H1 (cell line): ENCODE data around the gene DAAM1. TPM values are rescaled to one million over a fixed set of nuclear protein-coding genes. Genes with fewer than 3 reads are reported as not detected.

ENCODE experiments used
- CTCF ChIA-PET: fragments of 300-600 bp; sonication (Branson Sonifier 250); formaldehyde crosslinking; loops from one replicate; lab custom pipeline; 2021; ENCODE audit not compliant: partially characterized antibody; lab: Charles Lee
- POLR2A ChIA-PET: fragments of 300-600 bp; sonication (Branson Sonifier 250); formaldehyde crosslinking; loops from one replicate; lab custom pipeline; 2021; ENCODE audit warnings: inconsistent platforms; ENCODE audit not compliant: partially characterized antibody; lab: Charles Lee
- DNase-seq, 2 experiments: peaks; one replicate each; pipeline versions ENCODE4 v3.0.0 to v3.0.0-alpha.2; 2010 to 2022; ENCODE audit warnings: low spot score in 2 of 2, low read depth in 1 of 2, mixed read lengths in 1 of 2
- FAIRE-seq: peaks from 2 replicates; lab custom pipeline; 2011; peaks lifted over from hg19 to GRCh38; lab: Jason Lieb, UNC
- H2AFZ ChIP-seq: 2 replicates; pipeline ENCODE4 v1.8.1; 2012; ENCODE audit warnings: low read length, inconsistent platforms
- H2AK5ac ChIP-seq: 2 replicates; pipeline ENCODE4 v1.6.1; 2013; ENCODE audit warnings: low read depth, low read length
- H2BK120ac ChIP-seq: replicated peaks from 2 replicates; pipeline ENCODE3; 2013; ENCODE audit warnings: low read depth, low read length, inconsistent platforms
- H2BK12ac ChIP-seq: 2 replicates; pipeline ENCODE4 v1.6.1; 2013; ENCODE audit warnings: low read depth, low read length
- H2BK15ac ChIP-seq: 2 replicates; pipeline ENCODE4 v1.6.1; 2013; ENCODE audit warnings: low read length
- H2BK20ac ChIP-seq: 2 replicates; pipeline ENCODE4 v1.6.1; 2013; ENCODE audit warnings: low read length
- H2BK5ac ChIP-seq: 2 replicates; pipeline ENCODE4 v1.6.1; 2013; ENCODE audit warnings: low read depth, low read length
- H3K14ac ChIP-seq: 2 replicates; pipeline ENCODE4 v1.6.1; 2013; ENCODE audit warnings: inconsistent platforms; ENCODE audit not compliant: insufficient read length
- H3K18ac ChIP-seq: 2 replicates; pipeline ENCODE4 v1.6.1; 2013; ENCODE audit warnings: low read length; ENCODE audit errors: extremely low read depth
- H3K23ac ChIP-seq: 2 replicates; pipeline ENCODE4 v1.6.1; 2013; ENCODE audit warnings: inconsistent platforms; ENCODE audit not compliant: insufficient read length
- H3K23me2 ChIP-seq: 2 replicates; pipeline ENCODE4 v1.6.1; 2013; ENCODE audit warnings: low read depth, low read length
- H3K27ac ChIP-seq: 2 replicates; pipeline ENCODE4 v1.6.1; 2011; ENCODE audit warnings: low read depth, low read length, inconsistent platforms
- H3K27me3 ChIP-seq, 4 experiments: replicated peaks in 1 of 4; 1 replicate in 1 of 4; 2 replicates in 3 of 4; pipeline versions ENCODE4 v1.6.1 to v1.8.1; 2011 to 2013; ENCODE audit warnings: low read length in 3 of 4, mild to moderate bottlenecking in 3 of 4, inconsistent platforms in 2 of 4, mixed read lengths in 2 of 4, moderate library complexity in 1 of 4; ENCODE audit not compliant: control insufficient read depth in 3 of 4, insufficient read depth in 3 of 4; ENCODE audit errors: extremely low read depth in 1 of 4
- H3K36me3 ChIP-seq, 4 experiments: 2 replicates each; pipeline versions ENCODE4 v1.6.1 to v1.8.1; 2011 to 2013; ENCODE audit warnings: mild to moderate bottlenecking in 4 of 4, low read length in 3 of 4, moderate library complexity in 2 of 4, control low read depth in 1 of 4, inconsistent platforms in 1 of 4; ENCODE audit not compliant: insufficient read depth in 4 of 4, control insufficient read depth in 2 of 4
- H3K4ac ChIP-seq: replicated peaks from 2 replicates; pipeline ENCODE3; 2013; ENCODE audit warnings: low read length, low read depth, mixed read lengths, inconsistent platforms; ENCODE audit not compliant: insufficient read length
- H3K4me1 ChIP-seq, 4 experiments: replicated peaks in 1 of 4; 1 replicate in 1 of 4; 2 replicates in 3 of 4; pipeline versions ENCODE4 v1.6.1 to v1.8.1; 2011 to 2013; ENCODE audit warnings: low read length in 3 of 4, inconsistent platforms in 2 of 4, mixed read lengths in 1 of 4; ENCODE audit not compliant: insufficient read depth in 4 of 4, control insufficient read depth in 3 of 4
- H3K4me2 ChIP-seq, 2 experiments: 2 replicates each; pipeline versions ENCODE4 v1.6.1 to v1.8.1; 2011 to 2013; ENCODE audit warnings: low read depth in 2 of 2, low read length in 2 of 2, control low read depth in 1 of 2, inconsistent platforms in 1 of 2, mild to moderate bottlenecking in 1 of 2; ENCODE audit not compliant: insufficient read depth in 1 of 2
- H3K4me3 ChIP-seq, 4 experiments: fragments of 200-600, 300-600 bp in 1 of 4; sonication (generic), shearing (Covaris generic), sonication (Bioruptor Twin) in 1 of 4; 2 replicates each; pipeline versions ENCODE4 v1.5.1 to v1.8.1; 2011 to 2016; ENCODE audit warnings: low read length in 4 of 4, low read depth in 3 of 4, control low read depth in 2 of 4, inconsistent platforms in 2 of 4, mild to moderate bottlenecking in 2 of 4, mixed read lengths in 1 of 4, moderate library complexity in 1 of 4; ENCODE audit not compliant: insufficient read depth in 2 of 4; ENCODE audit errors: extremely low read depth in 1 of 4
- H3K56ac ChIP-seq: replicated peaks from 2 replicates; pipeline ENCODE3; 2013; ENCODE audit warnings: low read depth, mild to moderate bottlenecking, mixed read lengths, low read length, inconsistent platforms; ENCODE audit not compliant: insufficient read length
- H3K79me1 ChIP-seq: 2 replicates; pipeline ENCODE4 v1.6.1; 2013; ENCODE audit warnings: low read depth, low read length, control low read depth
- H3K79me2 ChIP-seq, 2 experiments: 2 replicates each; pipeline versions ENCODE4 v1.6.1 to v1.8.1; 2012 to 2013; ENCODE audit warnings: low read length in 2 of 2, mild to moderate bottlenecking in 2 of 2, inconsistent platforms in 1 of 2; ENCODE audit not compliant: insufficient read depth in 2 of 2, control insufficient read depth in 1 of 2
- H3K9ac ChIP-seq, 4 experiments: replicated peaks in 1 of 4; 1 replicate in 1 of 4; 2 replicates in 3 of 4; pipeline versions ENCODE4 v1.6.1 to v1.8.1; 2011 to 2013; ENCODE audit warnings: low read depth in 3 of 4, low read length in 3 of 4, control low read depth in 2 of 4, mild to moderate bottlenecking in 2 of 4, moderate library complexity in 2 of 4, inconsistent platforms in 1 of 4; ENCODE audit errors: extremely low read depth in 1 of 4
- H3K9me3 ChIP-seq, 2 experiments: 2 replicates each; pipeline versions ENCODE4 v1.6.1 to v1.8.1; 2012 to 2013; ENCODE audit warnings: mild to moderate bottlenecking in 2 of 2, moderate library complexity in 2 of 2, control low read depth in 1 of 2, inconsistent platforms in 1 of 2, low read depth in 1 of 2, low read length in 1 of 2, mixed read lengths in 1 of 2; ENCODE audit not compliant: insufficient read depth in 2 of 2
- H4K20me1 ChIP-seq, 2 experiments: replicated peaks in 1 of 2; 2 replicates each; pipeline versions ENCODE3 to v1.8.1; 2011 to 2013; ENCODE audit warnings: inconsistent platforms in 2 of 2, low read length in 2 of 2, mild to moderate bottlenecking in 1 of 2; ENCODE audit not compliant: insufficient read depth in 2 of 2, control insufficient read depth in 1 of 2
- H4K5ac ChIP-seq: 2 replicates; pipeline ENCODE4 v1.6.1; 2013; ENCODE audit warnings: low read length, low read depth, mixed read lengths, inconsistent platforms; ENCODE audit not compliant: insufficient read length
- H4K8ac ChIP-seq: 2 replicates; pipeline ENCODE4 v1.8.0; 2013; ENCODE audit warnings: mild to moderate bottlenecking, moderate library complexity, low read length, inconsistent platforms; ENCODE audit not compliant: insufficient read depth; ENCODE audit errors: extremely low read depth
- H4K91ac ChIP-seq: replicated peaks from 2 replicates; pipeline ENCODE3; 2013; ENCODE audit warnings: low read length, mixed read lengths, inconsistent platforms; ENCODE audit not compliant: insufficient read length
- EGR1 ChIP-seq: IDR thresholded peaks from 2 replicates; pipeline ENCODE4 v1.6.1; 2011; ENCODE audit warnings: low read depth, low read length, borderline replicate concordance
- MAFK ChIP-seq: IDR thresholded peaks from 2 replicates; pipeline ENCODE4 v1.6.1; 2012; ENCODE audit warnings: low read depth, mild to moderate bottlenecking, improper control_type of control experiment, low read length
- PHF8 ChIP-seq: fragments of 200-600 bp; sonication (generic); conservative IDR thresholded peaks from 2 replicates; pipeline ENCODE4 v1.7.1; 2012; ENCODE audit warnings: low read depth, mild to moderate bottlenecking, inconsistent platforms, low read length, moderate library complexity
- RAD21 ChIP-seq, 2 experiments: IDR thresholded peaks in 1 of 2; conservative IDR thresholded peaks in 1 of 2; 2 replicates each; pipeline ENCODE4 v1.6.1; 2011; ENCODE audit warnings: low read depth in 2 of 2, low read length in 2 of 2, improper control_type of control experiment in 1 of 2, inconsistent platforms in 1 of 2, mild to moderate bottlenecking in 1 of 2, moderate library complexity in 1 of 2
- SIX5 ChIP-seq: IDR thresholded peaks from 2 replicates; pipeline ENCODE4 v1.6.1; 2011; ENCODE audit warnings: mild to moderate bottlenecking, low read depth, low read length
- SP2 ChIP-seq: IDR thresholded peaks from 2 replicates; pipeline ENCODE4 v1.6.1; 2012; ENCODE audit warnings: mild to moderate bottlenecking, low read length, inconsistent platforms
- SUZ12 ChIP-seq: fragments of 200-600 bp; sonication (generic); IDR thresholded peaks from 2 replicates; pipeline ENCODE4 v1.6.1; 2012; ENCODE audit warnings: mild to moderate bottlenecking, inconsistent platforms, low read length, moderate library complexity, mixed read lengths
- WGBS, 2 experiments: shearing (Covaris generic) in 1 of 2; methylation state at CpG; one replicate each; pipeline versions ENCODE4 v1.1.6 to v1.1.7; 2013 to 2015; ENCODE audit warnings: low lambda C conversion rate in 2 of 2, mixed read lengths in 2 of 2, inconsistent platforms in 1 of 2, low coverage in 1 of 2, missing lambda C conversion rate in 1 of 2; ENCODE audit not compliant: insufficient replicate concordance in 2 of 2, insufficient coverage in 1 of 2, insufficient read length in 1 of 2; ENCODE audit errors: extremely low coverage in 1 of 2, missing lambda C conversion rate in 1 of 2; 5-methylcytosine and 5-hydroxymethylcytosine counted together
- polyA plus RNA-seq, 7 experiments: library from polyadenylated mRNA; depleted of rRNA in 3 of 7; stranded (reverse) in 5 of 7; unstranded in 2 of 7; fragments of >200 nt in 5 of 7; fragments of 200-250 nt in 2 of 7; gene quantifications; 1 replicate in 5 of 7; 2 replicates in 1 of 7; 4 replicates in 1 of 7; pipeline versions ENCODE4 v1.2.1 to v1.2.3, GENCODE V29; 2011 to 2013; ENCODE audit warnings: missing spikeins in 2 of 7, mixed read lengths in 2 of 7
- total RNA-seq: library from RNA; stranded (reverse); fragmentation: NEBNext Ultra II Directional; extraction: Animal tissue kit (Norgen Biotek cat#: 25700); gene quantifications from 2 replicates; pipeline ENCODE4 v1.2.1, GENCODE V29; 2021

Gene DAAM1
- total and polyA plus RNA-seq, 2 of the 8 experiments (the other 6 are each of a cell fraction or from before 2014, with no cell fraction given), result 5.0 to 44.9 TPM

GRCh38 chr14:59254911-59255545 lies 66.6 kb downstream of the DAAM1 start:
- Histone ChIP-seq H2AFZ (no peak overlapping the region), H2AK5ac (no peak overlapping the region), H3K36me3 (no peaks in the 10 kb centered on the region), H2BK12ac (no peak overlapping the region; the same call in 1 of the 2 replicates), H4K20me1 (peaks cover 0 to 2% of the 10 kb centered on the region in 2 experiments), H3K14ac (no peak overlapping the region), H3K23ac (no peak overlapping the region), H3K4me2 (no peak overlapping the region), H3K23me2 (no peaks in the 10 kb centered on the region), H3K4me3 (no peak overlapping the region), H4K8ac (no peak overlapping the region), H3K79me2 (peaks cover 0 to 7% of the 10 kb centered on the region in 2 experiments; a peak in 1 of 4 replicates), H3K27me3 (no peaks in the 10 kb centered on the region), H3K9ac (no peak overlapping the region), H3K18ac (no peak overlapping the region), H3K79me1 (peaks cover 3% of the 10 kb centered on the region; the same call in 1 of the 2 replicates), H2BK20ac (no peak overlapping the region; the same call in 1 of the 2 replicates), H3K4me1 (peaks cover 0 to 9% (median 4%) of the 10 kb centered on the region in 4 experiments; a peak in 3 of 7 replicates), H2BK5ac (no peak overlapping the region), H3K4ac (peak overlapping the region; percentile 9), H3K9me3 (no peaks in the 10 kb centered on the region), H2BK120ac (no peak overlapping the region), H4K5ac (no peak overlapping the region), H3K56ac (no peak overlapping the region), H2BK15ac (no peak overlapping the region)
- CTCF ChIA-PET, result interaction anchor here (1.2 to 1.3 kb wide), 2 partner anchors 8 to 10 kb away, joined by 5 to 9 read pairs; no protein-coding TSS in a partner anchor
- FAIRE-seq (no peak), DNase-seq (no peak)
- 90% methylated on average over 5 of the region's 5 CpGs; no CpG with 5 or more reads in 1 of the 2 experiments for WGBS, 2 experiments
- TF ChIP-seq MAFK (no peak), PHF8 (no peak), SUZ12 (no peak), EGR1 (no peak), RAD21 (IDR thresholded peaks at IDR 0.05 in 1 of 2, conservative IDR thresholded peaks at IDR 0.05 in 1 of 2; ENCODE audit: low read depth in 2 of 2, low read length in 2 of 2) (no peak), SP2 (no peak), SIX5 (no peak)
- TF ChIP-seq, all 59 proteins: peak for 0
- no peak overlapping the region for H4K91ac ChIP-seq
- POLR2A ChIA-PET, result no interaction called here
- no peak overlapping the region for H3K27ac ChIP-seq
